ENCODE measurements around the gene STK10. TPM values are rescaled to one million over a fixed set of nuclear protein-coding genes. Genes with fewer than 3 reads are reported as not detected.

The STK10 gene
- total and polyA plus RNA-seq, 9 of the 15 experiments (the other 6 are each of a cell fraction or from before 2014, with no cell fraction given), result 0.30 to 6.7 (median 2.4) TPM

- TF ChIP-seq ETS2 (tag; IDR thresholded peaks at IDR 0.05; ENCODE audit: borderline replicate concordance, poor library complexity, severe bottlenecking) (no peak), NFIX (CRISPR knock-in tag; IDR thresholded peaks at IDR 0.05; ENCODE audit: low read depth) (no peak), ZNF23 (CRISPR knock-in tag; IDR thresholded peaks at IDR 0.05) (no peak), CBX5 (IDR thresholded peaks at IDR 0.05; ENCODE audit: borderline replicate concordance, low read depth) (0 out of 2 replicates have a peak, but pooled peaks have one; percentile 53), RHOXF2B (CRISPR knock-in tag; conservative IDR thresholded peaks at IDR 0.05) (no peak), MNT (conservative IDR thresholded peaks at IDR 0.05) (peak; percentile 46 to 80; a peak in 3 of 4 replicates), CBX2 (IDR thresholded peaks at IDR 0.05; ENCODE audit: insufficient read depth, low read length, poor library complexity, severe bottlenecking) (no peak), ILK (tag; IDR thresholded peaks at IDR 0.05; ENCODE audit: borderline replicate concordance, low read depth) (no peak), ZNF584 (CRISPR knock-in tag; IDR thresholded peaks at IDR 0.05; ENCODE audit: low read depth) (0 out of 2 replicates have a peak, but pooled peaks have one; percentile 73), SRSF9 (IDR thresholded peaks at IDR 0.05; ENCODE audit: borderline replicate concordance, low read depth, low read length) (no peak), ETV6 (IDR thresholded peaks at IDR 0.05; ENCODE audit: borderline replicate concordance in 1 of 2, low read depth in 2 of 2, low read length in 1 of 2) (no peak), ETV6 (CRISPR knock-in tag; IDR thresholded peaks at IDR 0.05; ENCODE audit: borderline replicate concordance) (no peak), NCOA1 (IDR thresholded peaks at IDR 0.05; ENCODE audit: low read depth) (peak; percentile 90), BCLAF1 (IDR thresholded peaks at IDR 0.05; ENCODE audit: borderline replicate concordance in 1 of 2, control insufficient read depth in 1 of 2, low read depth in 2 of 2, low read length in 1 of 2) (peak in 1 of 2 experiments; percentile 43; a peak in 1 of 4 replicates), RUNX1 (IDR thresholded peaks at IDR 0.05; ENCODE audit: low read depth) (0 out of 2 replicates have a peak, but pooled peaks have one; percentile 14), L3MBTL2 (IDR thresholded peaks at IDR 0.05) (peak; percentile 68), AFF1 (IDR thresholded peaks at IDR 0.05; ENCODE audit: low read depth in 1 of 2, partially characterized antibody in 2 of 2) (peak; percentile 70 to 100)
Measured at GRCh38 chr5:172006321-172007174, 181.5 kb downstream of the STK10 start, which contains the start of gene FBXW11 (continued).
